ENCODE results near the gene RTN4RL1.

RTN4RL1 gene

GRCh38 chr17:2055292-2056205 lies 30.4 kb upstream of the RTN4RL1 start:
- no peak for DNase-seq (ENCODE audit: low read depth)
- no peak for TF ChIP-seq CTCF (conservative IDR thresholded peaks at IDR 0.05; ENCODE audit: control insufficient read depth, insufficient read depth, low read depth, low read length)
- peak overlapping the region; percentile 67 for H3K4me3 ChIP-seq (ENCODE audit: control insufficient read depth, low read depth, low read length)

GRCh38 chr17:2054512-2055291 lies 29.6 kb upstream of the RTN4RL1 start, which contains the start of gene HIC1:
HIC1 (plus strand) TSS chr17:2055103; CDS start chr17:2056691, 1,588 bp downstream.
- peak; percentile 64 for DNase-seq (ENCODE audit: low read depth)
- H3K4me3 ChIP-seq (ENCODE audit: control insufficient read depth, low read depth, low read length), result peak within 1 kb of the TSS; percentile 56
- TF ChIP-seq CTCF (conservative IDR thresholded peaks at IDR 0.05; ENCODE audit: control insufficient read depth, insufficient read depth, low read depth, low read length), result no peak

DNA sequence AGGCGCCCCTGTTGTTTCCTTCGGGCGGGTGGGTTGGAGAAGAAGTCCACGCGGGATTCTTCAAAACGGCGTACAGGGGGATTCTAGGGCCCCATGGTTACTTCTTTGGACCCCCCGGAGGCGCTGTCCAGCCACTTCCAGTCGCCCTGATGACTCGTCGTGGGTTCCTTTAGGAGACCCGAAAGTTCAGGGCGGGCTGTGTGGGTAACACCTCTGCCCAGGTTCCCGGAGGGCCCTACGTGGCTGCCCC lies 29.1 kb upstream of the RTN4RL1 start:
- no peak for TF ChIP-seq CTCF (conservative IDR thresholded peaks at IDR 0.05; ENCODE audit: control insufficient read depth, insufficient read depth, low read depth, low read length)
- H3K4me3 ChIP-seq (ENCODE audit: control insufficient read depth, low read depth, low read length), result peak overlapping the region; percentile 50
- no peak for DNase-seq (ENCODE audit: low read depth)

DNA sequence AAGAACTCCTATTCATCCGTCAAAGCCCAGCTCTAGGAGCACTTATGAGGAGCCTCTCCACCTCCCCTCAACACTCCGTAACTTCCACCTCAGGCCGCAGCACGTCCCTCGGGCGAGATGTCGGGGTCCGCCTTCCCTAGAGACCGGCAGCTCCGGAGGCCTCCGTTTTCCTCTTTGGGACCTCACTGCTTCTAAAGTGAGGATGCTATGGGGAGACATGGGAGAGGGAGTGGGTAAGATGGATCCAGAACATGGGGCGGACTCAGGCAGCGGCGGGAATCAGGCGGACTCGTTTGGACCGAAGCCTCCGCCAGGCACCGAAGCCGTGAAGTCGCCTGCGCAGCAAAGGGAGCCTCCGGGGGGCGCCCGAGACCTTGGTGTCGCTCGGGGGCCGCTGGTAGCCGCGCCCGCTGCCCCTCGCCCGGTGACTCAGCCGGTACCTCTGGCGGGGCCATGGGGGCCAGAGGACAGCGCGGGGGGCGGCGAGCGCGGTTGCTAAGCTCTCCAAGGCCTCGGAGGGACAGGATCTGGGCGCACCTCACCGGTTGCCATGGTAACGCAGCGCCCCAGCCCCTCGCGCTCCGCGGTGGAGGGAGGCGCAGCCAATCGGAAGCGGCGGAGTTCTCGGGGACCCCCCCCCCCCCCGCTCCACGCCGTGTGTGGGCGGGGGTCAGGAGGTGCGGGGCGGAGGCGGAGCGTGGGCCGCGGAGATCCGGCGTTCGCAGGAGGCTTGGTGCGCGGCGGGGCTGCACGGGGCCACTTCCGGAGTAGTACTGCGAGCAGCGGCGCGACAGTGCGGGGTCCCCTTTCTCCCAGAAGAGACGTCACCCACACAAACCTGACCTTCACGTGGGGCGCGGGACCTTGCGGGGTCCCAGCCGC lies 28.5 kb upstream of the RTN4RL1 start:
- peak; percentile 76 for DNase-seq (ENCODE audit: low read depth)
- H3K4me3 ChIP-seq (ENCODE audit: control insufficient read depth, low read depth, low read length), result peak overlapping the region; percentile 50
- TF ChIP-seq CTCF (conservative IDR thresholded peaks at IDR 0.05; ENCODE audit: control insufficient read depth, insufficient read depth, low read depth, low read length), result peak; percentile 42

DNA sequence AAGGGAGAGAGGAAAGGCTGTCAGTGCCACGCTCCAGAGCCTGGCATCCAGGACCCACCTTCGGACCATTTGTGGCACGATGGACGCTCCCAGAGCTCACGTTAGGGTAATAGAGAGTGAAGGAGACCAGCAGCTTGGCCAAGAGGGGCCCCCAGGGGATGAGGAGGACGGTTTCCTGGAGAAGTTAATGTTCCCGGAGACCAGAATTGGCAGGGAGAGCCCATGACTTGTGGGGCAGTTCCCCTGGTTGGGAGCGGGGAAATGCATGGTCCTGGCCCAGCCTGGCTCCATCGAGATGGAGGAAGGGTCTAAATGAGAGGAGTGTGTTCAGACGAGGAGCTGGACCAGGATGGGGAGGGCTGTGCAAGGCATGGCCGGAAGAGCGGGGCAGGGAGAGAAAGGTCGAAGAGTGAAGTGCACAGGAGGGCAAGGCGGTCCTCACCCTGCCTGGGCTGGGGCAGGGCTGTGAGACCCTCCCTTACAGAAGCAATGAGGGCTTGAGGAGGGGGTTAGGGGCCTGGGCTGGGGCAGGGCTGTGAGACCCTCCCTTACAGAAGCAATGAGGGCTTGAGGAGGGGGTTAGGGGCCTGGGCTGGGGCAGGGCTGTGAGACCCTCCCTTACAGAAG lies 26.9 kb upstream of the RTN4RL1 start:
- TF ChIP-seq CTCF (conservative IDR thresholded peaks at IDR 0.05; ENCODE audit: control insufficient read depth, insufficient read depth, low read depth, low read length), result no peak
- no peak overlapping the region for H3K4me3 ChIP-seq (ENCODE audit: control insufficient read depth, low read depth, low read length)
- no peak for DNase-seq (ENCODE audit: low read depth)

Measured in fibroblast of mammary gland (primary cell).